ENCODE measurements around the gene BFAR.
"Not testable (repeated sequence)": the region's sequence is repeated elsewhere in the genome, so short reads cannot be mapped to it uniquely, and the experiment has no call there.

Gene BFAR, protein sequence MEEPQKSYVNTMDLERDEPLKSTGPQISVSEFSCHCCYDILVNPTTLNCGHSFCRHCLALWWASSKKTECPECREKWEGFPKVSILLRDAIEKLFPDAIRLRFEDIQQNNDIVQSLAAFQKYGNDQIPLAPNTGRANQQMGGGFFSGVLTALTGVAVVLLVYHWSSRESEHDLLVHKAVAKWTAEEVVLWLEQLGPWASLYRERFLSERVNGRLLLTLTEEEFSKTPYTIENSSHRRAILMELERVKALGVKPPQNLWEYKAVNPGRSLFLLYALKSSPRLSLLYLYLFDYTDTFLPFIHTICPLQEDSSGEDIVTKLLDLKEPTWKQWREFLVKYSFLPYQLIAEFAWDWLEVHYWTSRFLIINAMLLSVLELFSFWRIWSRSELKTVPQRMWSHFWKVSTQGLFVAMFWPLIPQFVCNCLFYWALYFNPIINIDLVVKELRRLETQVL

GRCh38 chr16:14632693-14633569 is at the start of gene BFAR:
Gene BFAR (plus strand): TSS chr16:14632951. CDS start chr16:14644347, 11,396 bp downstream.
- peak; percentile 93 to 97 for DNase-seq

DNA sequence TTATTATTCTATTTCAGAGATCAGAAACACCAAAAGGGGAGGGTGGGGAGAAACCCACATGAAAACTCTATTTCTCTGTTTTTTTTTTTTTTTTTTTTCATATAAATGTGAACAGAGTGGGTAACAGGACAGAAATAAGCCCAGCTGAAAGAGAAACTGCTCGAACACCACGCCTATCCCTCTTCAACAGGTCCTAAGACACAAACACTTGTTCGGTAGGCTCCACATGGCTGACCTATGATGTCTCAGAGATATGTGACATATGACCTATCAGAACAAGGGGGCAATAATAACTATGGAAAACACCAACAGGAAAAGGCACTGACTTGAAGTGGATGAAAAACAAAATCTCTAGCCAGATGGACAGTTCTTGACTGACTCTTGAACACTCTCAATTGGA is 47.5 kb upstream of the BFAR start:
- no peak for DNase-seq

DNA sequence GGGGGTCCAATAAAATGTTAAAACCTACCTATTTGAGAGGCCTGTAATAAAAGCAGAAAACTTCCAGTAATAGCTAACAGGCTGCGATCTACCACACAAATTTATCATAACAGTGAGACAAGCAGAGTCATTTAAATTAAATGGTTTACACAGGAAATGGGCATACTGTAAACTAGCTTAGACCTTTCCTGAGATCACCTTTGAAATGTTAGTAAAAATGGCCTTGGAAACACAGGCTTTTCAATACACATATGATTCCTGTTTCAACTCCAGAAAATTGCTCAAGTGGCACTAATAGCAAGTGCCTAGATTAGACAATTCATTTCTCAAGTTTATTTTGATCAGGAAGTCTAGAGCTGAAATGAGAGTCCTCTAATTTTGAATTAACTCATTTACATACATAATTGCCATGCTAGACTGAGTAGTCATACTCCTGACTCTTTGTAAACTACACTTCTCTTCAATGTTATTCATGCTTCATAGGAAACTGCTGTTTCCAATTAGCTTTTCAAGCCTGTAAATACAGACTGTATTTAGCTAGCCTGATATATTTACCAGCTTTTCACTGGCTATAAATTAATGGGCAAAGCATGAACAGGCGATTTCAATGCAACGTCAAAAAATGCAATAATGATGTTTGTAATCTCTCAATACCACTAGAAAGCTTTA is 46.0 kb upstream of the BFAR start:
- DNase-seq: no peak

DNA sequence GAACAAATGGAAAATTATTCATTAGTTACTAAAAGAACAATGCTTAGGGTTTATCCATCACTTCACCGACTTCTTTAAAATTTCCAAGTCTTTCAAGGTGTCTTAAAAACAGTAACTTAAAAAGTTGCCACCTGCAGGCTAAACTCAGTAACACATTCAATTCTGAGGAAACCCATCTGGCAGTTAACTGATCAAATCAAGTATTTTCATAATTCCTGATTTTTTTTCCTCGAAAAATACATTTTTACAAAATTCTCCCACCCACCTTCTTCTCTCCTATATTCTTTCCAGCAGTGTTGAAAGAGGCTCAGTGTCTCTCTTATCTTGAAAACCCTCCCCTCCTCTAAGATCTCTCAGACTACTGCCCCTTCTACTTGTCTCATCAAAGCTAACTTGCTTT is 32.6 kb upstream of the BFAR start:
- DNase-seq: no peak

DNA sequence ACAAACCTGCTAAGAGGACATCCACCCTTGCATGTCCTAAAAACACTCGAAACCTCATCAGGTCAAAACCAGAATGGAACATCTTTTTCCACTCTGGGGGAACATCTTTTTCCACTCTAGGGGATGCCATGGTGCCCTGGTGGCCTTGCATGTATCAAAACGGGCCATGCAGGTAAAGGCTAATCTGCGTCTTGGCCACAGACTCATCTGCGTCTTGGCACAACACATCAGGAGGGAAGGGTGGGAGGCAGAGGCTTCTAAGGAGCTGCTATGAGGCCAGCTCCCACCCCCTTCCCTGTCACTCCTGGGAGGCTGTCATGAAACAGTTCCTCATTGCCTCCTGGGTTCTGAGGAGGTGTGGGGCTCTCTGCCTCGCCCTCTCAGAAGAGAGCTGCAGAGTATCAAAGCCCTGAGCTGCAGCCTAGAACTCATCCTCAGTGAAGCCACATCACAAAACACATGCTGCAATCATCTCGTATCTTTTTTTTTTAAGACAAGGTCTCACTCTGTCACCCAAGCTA is 30.2 kb upstream of the BFAR start:
- DNase-seq: no peak

- no peak for DNase-seq
Measured at GRCh38 chr16:14606102-14606501, 26.6 kb upstream of the BFAR start.

- no peak for DNase-seq
Measured at GRCh38 chr16:14608111-14608566, 24.6 kb upstream of the BFAR start.

DNA sequence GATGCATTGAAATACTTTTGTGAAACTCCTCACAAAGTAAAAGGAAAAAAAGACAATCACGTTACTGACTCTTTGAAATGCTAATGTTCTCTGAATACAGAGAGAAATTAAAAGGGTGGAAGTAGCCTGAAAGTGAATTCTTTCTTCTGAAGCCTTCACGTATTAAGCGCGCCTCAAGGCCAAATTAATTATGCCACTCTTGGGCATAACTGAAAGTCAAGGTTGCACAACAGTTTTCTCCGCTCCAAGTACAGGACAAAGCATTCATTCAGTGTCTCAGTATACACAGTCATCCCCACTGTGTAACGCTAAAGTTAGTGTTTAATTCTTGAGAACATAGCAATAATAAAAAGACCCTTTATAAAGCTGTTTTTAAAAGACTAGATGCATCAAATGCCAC is 24.1 kb upstream of the BFAR start:
- DNase-seq: no peak

GRCh38 chr16:14609716-14610115 is 23.0 kb upstream of the BFAR start:
- DNase-seq: no peak

- no peak for DNase-seq
Measured at GRCh38 chr16:14611660-14612059, 21.1 kb upstream of the BFAR start.

DNA sequence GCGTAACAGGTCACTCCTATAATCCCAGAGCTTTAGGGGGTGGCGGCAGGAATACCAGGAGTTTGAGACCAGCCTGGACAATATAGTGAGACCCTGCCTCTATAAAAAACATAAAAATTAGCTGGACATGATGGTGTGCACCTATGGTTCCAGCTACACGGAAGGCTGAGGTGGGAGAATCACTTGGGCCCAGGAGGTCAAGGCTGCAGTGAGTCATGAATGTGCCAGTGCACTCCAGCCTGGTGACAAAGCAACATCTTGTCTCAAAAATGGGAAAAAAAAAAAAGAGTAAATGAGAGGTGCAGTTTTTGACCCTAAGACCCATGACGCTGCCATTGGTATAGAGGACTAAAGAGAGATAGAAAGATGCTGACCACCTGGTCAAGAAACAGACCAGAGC is 18.8 kb upstream of the BFAR start:
- DNase-seq: no peak

- DNase-seq: no peak
Measured at GRCh38 chr16:14616280-14616679, 16.5 kb upstream of the BFAR start.

DNA sequence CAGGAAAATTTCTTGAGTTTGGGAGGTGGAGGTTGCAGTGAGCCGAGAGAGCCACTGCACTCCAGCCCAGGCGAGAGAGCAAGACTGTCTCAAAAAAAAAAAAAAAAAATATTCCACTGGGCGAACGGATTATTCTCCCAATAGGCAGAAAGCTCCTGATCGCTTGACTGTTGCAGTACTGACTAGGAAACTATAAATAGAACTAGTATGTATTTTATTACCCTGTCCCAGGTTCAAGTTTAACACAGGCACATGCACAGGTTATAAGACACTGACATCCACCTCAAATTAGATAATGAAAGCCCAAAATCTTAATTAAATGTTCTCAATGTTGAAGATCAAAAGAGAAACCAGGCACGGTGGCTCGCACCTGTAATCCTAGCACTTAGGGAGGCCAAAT is 14.2 kb upstream of the BFAR start:
- DNase-seq: no peak

DNA sequence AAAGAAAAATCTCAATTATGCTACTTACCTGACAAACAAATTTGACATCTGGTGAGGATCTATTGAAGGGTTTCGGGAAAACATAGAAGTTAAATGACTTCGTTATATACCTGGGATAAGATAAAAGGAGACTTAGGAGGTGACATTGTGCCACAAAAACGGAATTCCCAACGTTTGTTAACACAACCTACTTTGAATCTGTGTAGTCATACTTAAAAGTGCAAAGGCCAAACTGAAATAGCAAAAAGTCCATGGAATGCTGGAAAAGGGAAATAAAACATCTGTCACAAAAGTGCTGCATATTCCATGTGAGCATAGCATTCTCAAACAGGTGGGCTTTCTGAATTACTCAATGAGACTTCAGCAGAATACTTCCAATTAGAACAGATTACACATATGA is 5.7 kb upstream of the BFAR start:
- DNase-seq: no peak

GRCh38 chr16:14628806-14629611 is 3.7 kb upstream of the BFAR start:
- DNase-seq: no peak

- no peak for DNase-seq
Measured at GRCh38 chr16:14629612-14629918, 3.2 kb upstream of the BFAR start.

DNA sequence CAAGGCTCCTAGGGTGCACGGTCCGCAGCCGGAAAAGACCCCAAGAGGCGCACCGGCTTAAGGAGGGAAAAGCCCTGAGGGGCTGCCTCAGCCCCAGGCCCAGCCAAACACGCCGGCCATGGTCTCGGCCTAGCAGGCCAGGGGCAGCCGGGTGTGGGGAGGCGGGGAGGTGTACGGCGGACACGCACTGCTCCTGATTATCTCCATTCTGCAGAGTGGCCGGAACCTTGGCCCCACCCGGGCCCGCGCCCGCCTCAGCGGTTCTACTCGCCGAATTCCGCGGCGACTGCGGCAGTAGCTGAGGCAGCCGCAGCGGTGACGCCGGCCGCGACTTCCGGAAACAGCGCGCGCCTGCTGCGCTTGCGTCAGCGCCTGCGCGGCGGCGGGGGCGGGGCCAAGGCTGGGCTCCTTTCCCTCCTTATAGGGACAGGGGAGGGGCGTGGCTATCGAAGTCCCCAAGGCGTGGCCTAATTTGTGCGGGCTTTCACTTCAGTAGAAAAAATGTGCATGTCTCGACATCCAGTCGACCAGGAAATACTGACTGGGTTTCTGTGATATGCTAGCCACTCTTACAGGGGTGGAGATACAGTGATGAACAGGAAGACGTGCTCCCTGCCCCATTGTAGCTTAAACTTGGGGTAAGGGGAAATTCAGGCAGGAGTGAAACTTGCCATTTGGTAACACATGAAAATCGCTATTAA is 2.7 kb upstream of the BFAR start, which contains the start of gene PARN:
Gene PARN, minus strand, starts transcription at position 342 of the 701 bp plus-strand sequence. Its CDS starts 135 bp downstream, at position 207.
- DNase-seq: peak; percentile 76 to 89

DNA sequence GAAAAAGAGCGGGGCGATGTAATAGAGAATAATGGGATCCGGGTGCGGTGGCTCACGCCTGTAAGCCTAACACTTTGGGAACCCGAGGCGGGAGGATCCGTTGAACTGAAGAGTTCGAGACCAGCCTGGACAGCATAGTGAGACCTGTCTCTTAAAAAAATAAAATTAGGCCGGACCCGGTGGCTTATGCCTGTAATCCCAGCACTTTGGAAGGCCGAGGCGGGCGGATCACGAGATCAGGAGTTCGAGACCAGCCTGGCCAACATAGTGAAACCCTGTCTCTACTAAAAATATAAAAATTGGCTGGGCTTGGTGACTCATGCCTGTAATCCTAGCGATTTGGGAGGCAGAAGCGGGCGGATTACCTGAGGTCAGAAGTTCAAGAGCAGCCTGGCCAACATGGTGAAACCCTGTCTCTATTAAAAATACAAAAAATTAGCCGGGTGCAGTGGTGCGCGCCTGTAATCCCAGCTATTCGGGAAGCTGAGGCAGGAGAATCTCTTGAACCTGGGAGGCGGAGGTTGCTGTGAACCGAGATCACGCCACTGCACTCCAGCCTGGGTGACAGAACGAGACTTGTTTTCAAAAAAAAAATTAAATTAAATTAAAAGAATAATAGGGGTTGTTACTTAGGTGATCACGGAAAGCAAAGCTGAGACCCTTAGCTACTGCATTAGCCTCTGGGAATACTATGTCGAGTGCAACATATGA is 2.0 kb upstream of the BFAR start:
- not testable (repeated sequence) for DNase-seq

- DNase-seq: no peak
Measured at GRCh38 chr16:14634389-14634725, 1.6 kb downstream of the BFAR start.

GRCh38 chr16:14635395-14636165 is 2.8 kb downstream of the BFAR start:
- DNase-seq: no peak
